H1 (cell line): ENCODE data around the gene VSNL1. TPM values are rescaled to one million over a fixed set of nuclear protein-coding genes. Genes with fewer than 3 reads are reported as not detected.

ENCODE experiments used
- CTCF ChIA-PET: fragments of 300-600 bp; sonication (Branson Sonifier 250); formaldehyde crosslinking; loops from one replicate; lab custom pipeline; 2021; ENCODE audit not compliant: partially characterized antibody; lab: Charles Lee
- POLR2A ChIA-PET: fragments of 300-600 bp; sonication (Branson Sonifier 250); formaldehyde crosslinking; loops from one replicate; lab custom pipeline; 2021; ENCODE audit warnings: inconsistent platforms; ENCODE audit not compliant: partially characterized antibody; lab: Charles Lee
- DNase-seq, 2 experiments: peaks; one replicate each; pipeline versions ENCODE4 v3.0.0 to v3.0.0-alpha.2; 2010 to 2022; ENCODE audit warnings: low spot score in 2 of 2, low read depth in 1 of 2, mixed read lengths in 1 of 2
- FAIRE-seq: peaks from 2 replicates; lab custom pipeline; 2011; peaks lifted over from hg19 to GRCh38; lab: Jason Lieb, UNC
- H2AFZ ChIP-seq: 2 replicates; pipeline ENCODE4 v1.8.1; 2012; ENCODE audit warnings: low read length, inconsistent platforms
- H2AK5ac ChIP-seq: 2 replicates; pipeline ENCODE4 v1.6.1; 2013; ENCODE audit warnings: low read depth, low read length
- H2BK120ac ChIP-seq: replicated peaks from 2 replicates; pipeline ENCODE3; 2013; ENCODE audit warnings: low read depth, low read length, inconsistent platforms
- H2BK12ac ChIP-seq: 2 replicates; pipeline ENCODE4 v1.6.1; 2013; ENCODE audit warnings: low read depth, low read length
- H2BK15ac ChIP-seq: 2 replicates; pipeline ENCODE4 v1.6.1; 2013; ENCODE audit warnings: low read length
- H2BK20ac ChIP-seq: 2 replicates; pipeline ENCODE4 v1.6.1; 2013; ENCODE audit warnings: low read length
- H2BK5ac ChIP-seq: 2 replicates; pipeline ENCODE4 v1.6.1; 2013; ENCODE audit warnings: low read depth, low read length
- H3K14ac ChIP-seq: 2 replicates; pipeline ENCODE4 v1.6.1; 2013; ENCODE audit warnings: inconsistent platforms; ENCODE audit not compliant: insufficient read length
- H3K18ac ChIP-seq: 2 replicates; pipeline ENCODE4 v1.6.1; 2013; ENCODE audit warnings: low read length; ENCODE audit errors: extremely low read depth
- H3K23ac ChIP-seq: 2 replicates; pipeline ENCODE4 v1.6.1; 2013; ENCODE audit warnings: inconsistent platforms; ENCODE audit not compliant: insufficient read length
- H3K23me2 ChIP-seq: 2 replicates; pipeline ENCODE4 v1.6.1; 2013; ENCODE audit warnings: low read depth, low read length
- H3K27ac ChIP-seq: 2 replicates; pipeline ENCODE4 v1.6.1; 2011; ENCODE audit warnings: low read depth, low read length, inconsistent platforms
- H3K27me3 ChIP-seq, 4 experiments: replicated peaks in 1 of 4; 1 replicate in 1 of 4; 2 replicates in 3 of 4; pipeline versions ENCODE4 v1.6.1 to v1.8.1; 2011 to 2013; ENCODE audit warnings: low read length in 3 of 4, mild to moderate bottlenecking in 3 of 4, inconsistent platforms in 2 of 4, mixed read lengths in 2 of 4, moderate library complexity in 1 of 4; ENCODE audit not compliant: control insufficient read depth in 3 of 4, insufficient read depth in 3 of 4; ENCODE audit errors: extremely low read depth in 1 of 4
- H3K36me3 ChIP-seq, 4 experiments: 2 replicates each; pipeline versions ENCODE4 v1.6.1 to v1.8.1; 2011 to 2013; ENCODE audit warnings: mild to moderate bottlenecking in 4 of 4, low read length in 3 of 4, moderate library complexity in 2 of 4, control low read depth in 1 of 4, inconsistent platforms in 1 of 4; ENCODE audit not compliant: insufficient read depth in 4 of 4, control insufficient read depth in 2 of 4
- H3K4ac ChIP-seq: replicated peaks from 2 replicates; pipeline ENCODE3; 2013; ENCODE audit warnings: low read length, low read depth, mixed read lengths, inconsistent platforms; ENCODE audit not compliant: insufficient read length
- H3K4me1 ChIP-seq, 4 experiments: replicated peaks in 1 of 4; 1 replicate in 1 of 4; 2 replicates in 3 of 4; pipeline versions ENCODE4 v1.6.1 to v1.8.1; 2011 to 2013; ENCODE audit warnings: low read length in 3 of 4, inconsistent platforms in 2 of 4, mixed read lengths in 1 of 4; ENCODE audit not compliant: insufficient read depth in 4 of 4, control insufficient read depth in 3 of 4
- H3K4me2 ChIP-seq, 2 experiments: 2 replicates each; pipeline versions ENCODE4 v1.6.1 to v1.8.1; 2011 to 2013; ENCODE audit warnings: low read depth in 2 of 2, low read length in 2 of 2, control low read depth in 1 of 2, inconsistent platforms in 1 of 2, mild to moderate bottlenecking in 1 of 2; ENCODE audit not compliant: insufficient read depth in 1 of 2
- H3K4me3 ChIP-seq, 4 experiments: fragments of 200-600, 300-600 bp in 1 of 4; sonication (generic), shearing (Covaris generic), sonication (Bioruptor Twin) in 1 of 4; 2 replicates each; pipeline versions ENCODE4 v1.5.1 to v1.8.1; 2011 to 2016; ENCODE audit warnings: low read length in 4 of 4, low read depth in 3 of 4, control low read depth in 2 of 4, inconsistent platforms in 2 of 4, mild to moderate bottlenecking in 2 of 4, mixed read lengths in 1 of 4, moderate library complexity in 1 of 4; ENCODE audit not compliant: insufficient read depth in 2 of 4; ENCODE audit errors: extremely low read depth in 1 of 4
- H3K56ac ChIP-seq: replicated peaks from 2 replicates; pipeline ENCODE3; 2013; ENCODE audit warnings: low read depth, mild to moderate bottlenecking, mixed read lengths, low read length, inconsistent platforms; ENCODE audit not compliant: insufficient read length
- H3K79me1 ChIP-seq: 2 replicates; pipeline ENCODE4 v1.6.1; 2013; ENCODE audit warnings: low read depth, low read length, control low read depth
- H3K79me2 ChIP-seq, 2 experiments: 2 replicates each; pipeline versions ENCODE4 v1.6.1 to v1.8.1; 2012 to 2013; ENCODE audit warnings: low read length in 2 of 2, mild to moderate bottlenecking in 2 of 2, inconsistent platforms in 1 of 2; ENCODE audit not compliant: insufficient read depth in 2 of 2, control insufficient read depth in 1 of 2
- H3K9ac ChIP-seq, 4 experiments: replicated peaks in 1 of 4; 1 replicate in 1 of 4; 2 replicates in 3 of 4; pipeline versions ENCODE4 v1.6.1 to v1.8.1; 2011 to 2013; ENCODE audit warnings: low read depth in 3 of 4, low read length in 3 of 4, control low read depth in 2 of 4, mild to moderate bottlenecking in 2 of 4, moderate library complexity in 2 of 4, inconsistent platforms in 1 of 4; ENCODE audit errors: extremely low read depth in 1 of 4
- H3K9me3 ChIP-seq, 2 experiments: 2 replicates each; pipeline versions ENCODE4 v1.6.1 to v1.8.1; 2012 to 2013; ENCODE audit warnings: mild to moderate bottlenecking in 2 of 2, moderate library complexity in 2 of 2, control low read depth in 1 of 2, inconsistent platforms in 1 of 2, low read depth in 1 of 2, low read length in 1 of 2, mixed read lengths in 1 of 2; ENCODE audit not compliant: insufficient read depth in 2 of 2
- H4K20me1 ChIP-seq, 2 experiments: replicated peaks in 1 of 2; 2 replicates each; pipeline versions ENCODE3 to v1.8.1; 2011 to 2013; ENCODE audit warnings: inconsistent platforms in 2 of 2, low read length in 2 of 2, mild to moderate bottlenecking in 1 of 2; ENCODE audit not compliant: insufficient read depth in 2 of 2, control insufficient read depth in 1 of 2
- H4K5ac ChIP-seq: 2 replicates; pipeline ENCODE4 v1.6.1; 2013; ENCODE audit warnings: low read length, low read depth, mixed read lengths, inconsistent platforms; ENCODE audit not compliant: insufficient read length
- H4K8ac ChIP-seq: 2 replicates; pipeline ENCODE4 v1.8.0; 2013; ENCODE audit warnings: mild to moderate bottlenecking, moderate library complexity, low read length, inconsistent platforms; ENCODE audit not compliant: insufficient read depth; ENCODE audit errors: extremely low read depth
- H4K91ac ChIP-seq: replicated peaks from 2 replicates; pipeline ENCODE3; 2013; ENCODE audit warnings: low read length, mixed read lengths, inconsistent platforms; ENCODE audit not compliant: insufficient read length
- GABPA ChIP-seq: IDR thresholded peaks from 2 replicates; pipeline ENCODE4 v1.6.1; 2011; ENCODE audit warnings: mild to moderate bottlenecking, low read length, moderate library complexity, borderline replicate concordance; ENCODE audit not compliant: insufficient read depth
- HDAC6 ChIP-seq: IDR thresholded peaks from one replicate; pipeline ENCODE4 v1.7.1; 2012; ENCODE audit warnings: low read depth, mild to moderate bottlenecking, inconsistent platforms, low read length, moderate library complexity
- WGBS, 2 experiments: shearing (Covaris generic) in 1 of 2; methylation state at CpG; one replicate each; pipeline versions ENCODE4 v1.1.6 to v1.1.7; 2013 to 2015; ENCODE audit warnings: low lambda C conversion rate in 2 of 2, mixed read lengths in 2 of 2, inconsistent platforms in 1 of 2, low coverage in 1 of 2, missing lambda C conversion rate in 1 of 2; ENCODE audit not compliant: insufficient replicate concordance in 2 of 2, insufficient coverage in 1 of 2, insufficient read length in 1 of 2; ENCODE audit errors: extremely low coverage in 1 of 2, missing lambda C conversion rate in 1 of 2; 5-methylcytosine and 5-hydroxymethylcytosine counted together
- polyA plus RNA-seq, 7 experiments: library from polyadenylated mRNA; depleted of rRNA in 3 of 7; stranded (reverse) in 5 of 7; unstranded in 2 of 7; fragments of >200 nt in 5 of 7; fragments of 200-250 nt in 2 of 7; gene quantifications; 1 replicate in 5 of 7; 2 replicates in 1 of 7; 4 replicates in 1 of 7; pipeline versions ENCODE4 v1.2.1 to v1.2.3, GENCODE V29; 2011 to 2013; ENCODE audit warnings: missing spikeins in 2 of 7, mixed read lengths in 2 of 7
- total RNA-seq: library from RNA; stranded (reverse); fragmentation: NEBNext Ultra II Directional; extraction: Animal tissue kit (Norgen Biotek cat#: 25700); gene quantifications from 2 replicates; pipeline ENCODE4 v1.2.1, GENCODE V29; 2021

Gene VSNL1
- total and polyA plus RNA-seq, 2 of the 8 experiments (the other 6 are each of a cell fraction or from before 2014, with no cell fraction given): 49.4 to 108 TPM

DNA sequence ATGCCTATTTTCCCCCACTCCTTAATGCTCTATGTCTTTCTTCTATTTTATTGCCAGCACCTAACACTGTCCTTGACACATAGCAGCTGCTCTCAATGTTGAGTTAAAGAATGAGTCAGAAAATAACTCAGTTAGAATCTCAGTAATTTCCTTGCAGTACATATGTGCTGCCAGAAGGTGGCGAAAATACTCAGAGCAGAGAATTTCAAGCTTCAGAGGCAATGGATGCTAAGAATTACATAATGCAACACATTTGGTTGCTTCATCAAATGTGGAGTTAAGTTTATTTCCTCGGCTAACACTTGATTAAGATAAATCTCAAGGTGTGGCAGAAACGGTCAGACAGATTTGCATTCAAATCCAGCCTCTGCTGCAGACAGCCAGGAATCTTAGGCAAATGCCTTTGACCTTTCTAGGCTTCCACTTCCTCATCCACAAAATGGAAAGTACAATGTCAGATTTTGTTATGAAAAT, 105.6 kb downstream of the VSNL1 start:
- WGBS, 2 experiments: 25% methylated on average over 3 of the region's 3 CpGs; no CpG with 5 or more reads in 1 of the 2 experiments
- Histone ChIP-seq H2AK5ac (no peak overlapping the region), H3K4ac (no peak overlapping the region), H3K27ac (no peak overlapping the region), H3K4me1 (peaks cover 0 to 4% (median under 1%) of the 10 kb centered on the region in 4 experiments; a peak in 2 of 7 replicates), H3K56ac (no peak overlapping the region), H4K20me1 (peaks cover 0 to 2% of the 10 kb centered on the region in 2 experiments), H3K9me3 (no peaks in the 10 kb centered on the region), H2BK5ac (no peak overlapping the region), H2BK15ac (no peak overlapping the region), H3K4me3 (no peak overlapping the region), H3K79me1 (no peaks in the 10 kb centered on the region; the same call in 1 of the 2 replicates), H2BK120ac (no peak overlapping the region), H4K91ac (no peak overlapping the region), H3K27me3 (no peaks in the 10 kb centered on the region), H3K23ac (no peak overlapping the region), H4K5ac (no peak overlapping the region), H3K23me2 (no peaks in the 10 kb centered on the region), H3K9ac (no peak overlapping the region), H3K14ac (no peak overlapping the region), H3K36me3 (peaks cover 0 to 12% (median 3%) of the 10 kb centered on the region in 4 experiments; a peak in 3 of 8 replicates), H2AFZ (no peak overlapping the region), H4K8ac (no peak overlapping the region), H3K79me2 (no peaks in the 10 kb centered on the region), H2BK12ac (no peak overlapping the region), H3K18ac (no peak overlapping the region), H2BK20ac (no peak overlapping the region), H3K4me2 (no peak overlapping the region)
- POLR2A ChIA-PET: interaction anchor here (0.9 to 1.7 kb wide), 2 partner anchors 9 to 16 kb away, joined by 3 read pairs; no protein-coding TSS in a partner anchor
- no peak for DNase-seq
- peak; percentile 85 for FAIRE-seq
- CTCF ChIA-PET: interaction anchor here (0.6 to 7.0 kb wide), 60 partner anchors 11 to 873 kb away, joined by 3 to 119 read pairs (median 4); partner anchors contain the start of gene VSNL1
- TF ChIP-seq GABPA (no peak), HDAC6 (no peak)
